ENCODE measurements around the gene POU6F1.

The POU6F1 gene

GRCh38 chr12:51196547-51196946 is 21.3 kb downstream of the POU6F1 start:
- no peak for DNase-seq

- DNase-seq, result no peak
Observed at GRCh38 chr12:51195841-51196240, 22.0 kb downstream of the POU6F1 start.

GRCh38 chr12:51192284-51192671 is 25.6 kb downstream of the POU6F1 start:
- no peak for DNase-seq

- DNase-seq, result no peak
Observed at GRCh38 chr12:51191516-51192283, 26.2 kb downstream of the POU6F1 start.

- DNase-seq, result no peak
Observed at GRCh38 chr12:51190820-51191219, 27.0 kb downstream of the POU6F1 start.

GRCh38 chr12:51189790-51190355 is 28.0 kb downstream of the POU6F1 start:
- DNase-seq, result no peak

- no peak for DNase-seq
Observed at GRCh38 chr12:51188359-51189051, 29.4 kb downstream of the POU6F1 start.

GRCh38 chr12:51187370-51187987 is 30.4 kb downstream of the POU6F1 start:
- DNase-seq, result no peak

- no peak for DNase-seq
Observed at GRCh38 chr12:51186465-51187085, 31.3 kb downstream of the POU6F1 start.

- no peak for DNase-seq
Observed at GRCh38 chr12:51185171-51185717, 32.6 kb downstream of the POU6F1 start.

GRCh38 chr12:51183816-51184215 is 34.0 kb downstream of the POU6F1 start:
- peak; percentile 36 for DNase-seq

GRCh38 chr12:51183349-51183748 is 34.5 kb downstream of the POU6F1 start:
- DNase-seq, result no peak

- no peak for DNase-seq
Observed at GRCh38 chr12:51181558-51181957, 36.3 kb downstream of the POU6F1 start.

- no peak for DNase-seq
Observed at GRCh38 chr12:51177897-51178296, 40.0 kb downstream of the POU6F1 start.

GRCh38 chr12:51174501-51174900 is 43.4 kb downstream of the POU6F1 start:
- no peak for DNase-seq

GRCh38 chr12:51172515-51173431 is 45.1 kb downstream of the POU6F1 start, which contains the start of gene TFCP2:
TSS of gene TFCP2 (minus strand) at chr12:51173135. CDS start at chr12:51172422, 713 bp downstream.
- DNase-seq, result peak; percentile 97

- DNase-seq, result peak; percentile 6
Observed at GRCh38 chr12:51171884-51172514, 45.9 kb downstream of the POU6F1 start.

GRCh38 chr12:51163795-51164194 is 54.1 kb downstream of the POU6F1 start:
- no peak for DNase-seq

GRCh38 chr12:51162217-51162616 is 55.6 kb downstream of the POU6F1 start:
- no peak for DNase-seq

- DNase-seq, result no peak
Observed at GRCh38 chr12:51160814-51161459, 56.9 kb downstream of the POU6F1 start.
